Loucy (cell line): Measurements from ENCODE around the gene PKD1L1.

ENCODE experiments used
- H2AFZ ChIP-seq: fragments of 200-600 bp; sonication (generic); 2 replicates; pipeline ENCODE4 v1.6.0; 2016; ENCODE audit warnings: antibody characterized with exemption, mild to moderate bottlenecking, low read length, moderate library complexity
- H3F3A ChIP-seq: fragments of 200-600 bp; 2 replicates; pipeline ENCODE4 v1.6.0; 2016; ENCODE audit warnings: antibody characterized with exemption, low read depth, mild to moderate bottlenecking
- H3K27me3 ChIP-seq: fragments of 200-600 bp; sonication (generic); 2 replicates; pipeline ENCODE4 v1.6.1; 2014; ENCODE audit warnings: low read length, mild to moderate bottlenecking; ENCODE audit not compliant: insufficient read depth, poor library complexity, severe bottlenecking
- H3K36me3 ChIP-seq: fragments of 200-600 bp; sonication (generic); 2 replicates; pipeline ENCODE4 v1.6.1; 2016; ENCODE audit warnings: low read length; ENCODE audit not compliant: insufficient read depth
- H3K4me1 ChIP-seq: fragments of 200-600 bp; sonication (generic); 2 replicates; pipeline ENCODE4 v1.5.1; 2014; ENCODE audit warnings: low read length, mild to moderate bottlenecking; ENCODE audit not compliant: insufficient read depth, poor library complexity, severe bottlenecking
- H3K4me2 ChIP-seq: fragments of 200-600 bp; sonication (generic); 2 replicates; pipeline ENCODE4 v1.6.0; 2014; ENCODE audit warnings: antibody characterized with exemption, low read length, low read depth, mild to moderate bottlenecking; ENCODE audit not compliant: poor library complexity, severe bottlenecking
- H3K4me3 ChIP-seq: fragments of 200-600 bp; sonication (generic); 2 replicates; pipeline ENCODE4 v1.5.1; 2014; ENCODE audit warnings: low read length, mild to moderate bottlenecking, mixed read lengths; ENCODE audit not compliant: poor library complexity, severe bottlenecking
- H3K79me2 ChIP-seq: fragments of 200-600 bp; sonication (generic); 2 replicates; pipeline ENCODE4 v1.6.1; 2014; ENCODE audit warnings: low read length; ENCODE audit not compliant: insufficient read depth
- H3K9ac ChIP-seq: fragments of 200-600 bp; sonication (generic); 2 replicates; pipeline ENCODE4 v1.6.0; 2014; ENCODE audit warnings: mild to moderate bottlenecking, low read depth, low read length, moderate library complexity; ENCODE audit not compliant: poor library complexity, severe bottlenecking
- H3K9me2 ChIP-seq: fragments of 200-600 bp; sonication (generic); replicated peaks from 2 replicates; pipeline ENCODE4 v1.6.1; 2016; ENCODE audit warnings: low read depth, low read length, mixed read lengths
- H3K9me3 ChIP-seq: fragments of 200-600 bp; sonication (generic); 2 replicates; pipeline ENCODE4 v1.6.1; 2014; ENCODE audit warnings: mild to moderate bottlenecking, antibody characterized with exemption, low read length, low read depth; ENCODE audit not compliant: insufficient read depth
- H4K20me1 ChIP-seq: fragments of 200-600 bp; sonication (generic); 2 replicates; pipeline ENCODE4 v1.6.0; 2014; ENCODE audit warnings: antibody characterized with exemption, low read length, mild to moderate bottlenecking; ENCODE audit not compliant: insufficient read depth, poor library complexity, severe bottlenecking
- CTCF ChIP-seq: fragments of 200-600 bp; sonication (generic); conservative IDR thresholded peaks from 2 replicates; pipeline ENCODE4 v1.5.1; 2014; ENCODE audit warnings: mild to moderate bottlenecking, antibody characterized with exemption, low read length
- EZH2phosphoT487 ChIP-seq: fragments of 200-600 bp; IDR thresholded peaks from 2 replicates; pipeline ENCODE4 v1.6.1; 2018; ENCODE audit warnings: antibody characterized with exemption, mild to moderate bottlenecking, moderate library complexity, borderline replicate concordance

PKD1L1 gene

DNA sequence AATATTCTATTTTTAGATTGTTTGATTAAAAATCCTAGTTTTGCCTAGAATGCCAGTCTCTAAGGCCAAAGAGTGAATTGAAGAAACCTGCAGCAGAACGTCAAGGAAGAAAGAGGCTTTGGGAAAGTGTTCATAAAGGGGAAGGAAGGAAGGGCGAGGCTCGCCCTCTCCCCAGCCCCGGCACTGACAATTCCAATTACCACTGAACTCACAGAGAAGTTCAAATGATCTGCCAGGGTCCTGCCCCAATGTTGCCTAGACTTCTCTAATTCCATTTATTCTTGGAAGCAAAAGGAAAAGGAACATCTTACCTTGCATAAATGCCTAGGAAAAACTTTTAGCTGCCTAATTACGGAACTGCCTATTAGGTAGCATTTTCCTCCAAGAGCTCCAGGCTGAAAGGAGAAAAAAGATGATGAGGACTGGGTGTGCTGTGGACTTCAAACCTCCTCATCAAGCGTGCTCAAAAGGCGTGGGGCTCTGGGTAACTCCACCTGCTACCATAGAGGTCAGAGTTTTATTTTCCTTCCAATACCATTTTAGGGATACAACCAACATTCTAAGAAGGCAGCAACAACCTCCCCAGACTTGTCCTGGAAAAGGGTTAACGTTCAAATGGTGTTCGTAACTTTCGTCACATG lies 134.5 kb downstream of the PKD1L1 start:
- H3K9ac ChIP-seq: no peak overlapping the region
- no peaks in the 10 kb centered on the region for H3K36me3 ChIP-seq
- no peaks in the 10 kb centered on the region; the same call in 1 of the 2 replicates for H3K9me3 ChIP-seq
- no peaks in the 10 kb centered on the region for H3F3A ChIP-seq
- H4K20me1 ChIP-seq: no peaks in the 10 kb centered on the region
- H3K27me3 ChIP-seq: no peaks in the 10 kb centered on the region
- H3K9me2 ChIP-seq: no peaks in the 10 kb centered on the region
- TF ChIP-seq CTCF (no peak), EZH2phosphoT487 (no peak)
- H3K4me2 ChIP-seq: no peak overlapping the region
- no peak overlapping the region for H2AFZ ChIP-seq
- H3K4me3 ChIP-seq: no peak overlapping the region
- H3K4me1 ChIP-seq: no peaks in the 10 kb centered on the region
- no peaks in the 10 kb centered on the region for H3K79me2 ChIP-seq

DNA sequence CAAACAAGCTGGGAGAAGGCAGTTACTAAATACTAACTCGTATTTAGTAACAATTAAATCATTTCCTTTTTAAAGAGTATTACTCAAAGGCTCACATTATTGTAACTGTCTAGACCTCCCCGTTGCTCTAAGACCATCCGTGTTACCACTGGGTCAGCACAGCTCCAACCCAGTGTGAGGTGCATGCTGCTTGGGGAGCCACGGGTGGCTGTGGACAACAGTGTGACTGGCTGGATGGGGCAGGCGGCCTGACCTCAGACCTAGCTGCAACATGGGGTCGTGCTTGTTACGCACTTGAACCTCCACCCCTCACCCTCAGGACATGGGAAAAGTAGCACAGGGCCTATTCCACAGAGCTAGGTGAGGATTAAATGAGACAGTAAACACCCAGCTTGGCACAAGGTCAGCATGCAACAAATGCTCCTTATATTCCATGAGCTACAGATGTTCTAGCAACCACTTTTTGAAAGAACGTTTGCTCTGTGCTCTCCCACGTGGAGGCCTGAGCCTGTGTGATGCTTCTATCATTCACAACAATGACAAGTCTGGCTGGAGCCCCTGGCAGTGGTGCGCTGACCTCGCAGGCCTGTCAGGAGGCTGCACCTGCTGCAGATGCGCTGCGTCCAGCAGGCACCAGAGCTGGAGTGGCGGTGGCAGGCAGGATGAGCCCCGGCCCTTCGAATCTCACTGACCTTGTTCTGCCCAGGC lies 135.7 kb downstream of the PKD1L1 start:
- TF ChIP-seq EZH2phosphoT487 (no peak), CTCF (no peak)
- no peaks in the 10 kb centered on the region for H3K36me3 ChIP-seq
- no peaks in the 10 kb centered on the region for H3K79me2 ChIP-seq
- H4K20me1 ChIP-seq: no peaks in the 10 kb centered on the region
- no peaks in the 10 kb centered on the region for H3K27me3 ChIP-seq
- H2AFZ ChIP-seq: no peak overlapping the region
- H3K9me2 ChIP-seq: no peaks in the 10 kb centered on the region
- no peak overlapping the region for H3K4me3 ChIP-seq
- H3K4me2 ChIP-seq: no peak overlapping the region
- no peak overlapping the region for H3K9ac ChIP-seq
- H3K4me1 ChIP-seq: no peaks in the 10 kb centered on the region
- no peaks in the 10 kb centered on the region for H3F3A ChIP-seq
- H3K9me3 ChIP-seq: no peaks in the 10 kb centered on the region; the same call in 1 of the 2 replicates

DNA sequence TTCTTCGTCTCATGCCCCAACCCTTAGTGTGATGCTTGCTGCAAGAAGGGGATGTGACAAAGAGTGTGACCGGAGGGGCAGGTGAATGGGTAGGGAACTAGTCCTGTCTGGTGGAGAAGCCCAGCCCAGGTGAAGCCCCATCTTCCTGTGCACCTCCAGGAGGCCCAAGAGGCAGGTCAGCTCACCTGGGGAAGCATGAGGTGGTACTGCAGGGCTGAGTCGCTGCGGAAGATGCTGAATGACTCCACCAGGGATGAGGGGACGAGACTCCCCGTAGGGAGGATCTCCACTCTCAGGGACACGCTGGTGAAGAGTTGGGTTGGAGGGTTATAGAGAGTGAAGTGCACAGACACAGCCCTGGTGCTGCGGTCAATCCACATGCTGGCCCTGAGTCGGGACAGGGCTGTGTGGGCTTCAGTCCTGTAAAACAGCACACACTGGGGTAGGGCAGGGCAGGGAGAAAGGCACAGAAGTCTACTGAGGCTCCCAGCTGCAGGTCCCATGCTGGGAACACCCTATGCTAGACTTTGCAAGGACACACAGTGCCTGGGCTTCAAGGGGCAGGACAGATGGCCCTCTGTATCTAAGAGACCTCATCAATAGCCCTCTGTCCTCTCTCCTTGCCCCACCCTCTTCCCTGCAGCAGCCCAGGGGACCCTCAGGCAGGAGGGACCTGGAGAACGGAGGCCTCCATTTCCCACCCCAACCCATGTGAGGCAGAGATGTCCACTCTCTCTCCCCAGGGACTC lies 136.5 kb downstream of the PKD1L1 start:
- no peak overlapping the region for H3K9ac ChIP-seq
- no peaks in the 10 kb centered on the region for H3K36me3 ChIP-seq
- TF ChIP-seq CTCF: no peak
- TF ChIP-seq EZH2phosphoT487: no peak
- no peaks in the 10 kb centered on the region; the same call in 1 of the 2 replicates for H3K9me3 ChIP-seq
- H3K9me2 ChIP-seq: no peaks in the 10 kb centered on the region
- H3K4me1 ChIP-seq: no peaks in the 10 kb centered on the region
- no peaks in the 10 kb centered on the region for H3K27me3 ChIP-seq
- H3K4me3 ChIP-seq: no peak overlapping the region
- no peaks in the 10 kb centered on the region for H4K20me1 ChIP-seq
- H2AFZ ChIP-seq: no peak overlapping the region
- H3K79me2 ChIP-seq: no peaks in the 10 kb centered on the region
- H3F3A ChIP-seq: no peaks in the 10 kb centered on the region
- H3K4me2 ChIP-seq: no peak overlapping the region
